Fibroblast of lung (primary cell): ENCODE data around the gene ZPR1.

Source experiments
- CTCF ChIP-seq, 2 donors: IDR thresholded peaks in 1 of 2; conservative IDR thresholded peaks in 1 of 2; 1 replicate in 1 of 2; 2 replicates in 1 of 2; pipeline ENCODE4 v1.5.1; 2011 to 2012; ENCODE audit warnings: low read length in 2 of 2, control low read depth in 1 of 2, inconsistent platforms in 1 of 2, low read depth in 1 of 2, mild to moderate bottlenecking in 1 of 2
- EZH2 ChIP-seq: IDR thresholded peaks from 2 replicates; pipeline ENCODE4 v1.5.1; 2012; ENCODE audit warnings: low read length, control low read depth, mild to moderate bottlenecking; ENCODE audit errors: missing control alignments

- TF ChIP-seq CTCF (conservative IDR thresholded peaks at IDR 0.05 in 1 of 2, IDR thresholded peaks at IDR 0.05 in 1 of 2; ENCODE audit: low read depth in 1 of 2, low read length in 2 of 2): no peak
- TF ChIP-seq EZH2: no peak
Observed at GRCh38 chr11:116804001-116804400, 16.2 kb upstream of the ZPR1 start.
